B cell (primary cell): ENCODE results near the gene PDHA1. TPM values are rescaled to one million over a fixed set of nuclear protein-coding genes. Genes with fewer than 3 reads are reported as not detected.
A peak's percentile ranks its signal among the peaks of the same experiment; 100 is the strongest.

Experiments
- ATAC-seq: fragments of 200-7000 bp; cut with Tn5 transposase; one replicate; pipeline ENCODE4 v1.10.0; 2021; ENCODE audit warnings: low read depth, mild to moderate bottlenecking, moderate number of reproducible peaks, moderate library complexity
- CTCF ChIA-PET: fragments of 350-600 bp; sonication (Branson Sonifier 250); formaldehyde crosslinking; loops from one replicate; lab custom pipeline; 2021; ENCODE audit warnings: antibody characterized with exemption, inconsistent platforms; lab: Charles Lee
- POLR2A ChIA-PET: fragments of 350-600 bp; sonication (Branson Sonifier 250); formaldehyde crosslinking; loops from one replicate; lab custom pipeline; 2021; ENCODE audit warnings: antibody characterized with exemption; lab: Charles Lee
- DNase-seq: peaks from one replicate; pipeline ENCODE4 v3.0.0; 2013
- H2AFZ ChIP-seq: 2 replicates; pipeline ENCODE4 v1.6.1; 2012; ENCODE audit warnings: mild to moderate bottlenecking, low read depth, low read length; ENCODE audit not compliant: insufficient read depth, poor library complexity, severe bottlenecking
- H3K27ac ChIP-seq, 2 donors: 1 replicate in 1 of 2; 2 replicates in 1 of 2; pipeline ENCODE4 v1.5.1; 2012 to 2013; ENCODE audit warnings: low read length in 2 of 2, mild to moderate bottlenecking in 2 of 2, moderate library complexity in 1 of 2
- H3K27me3 ChIP-seq, 4 experiments: fragments of 200-600 bp in 1 of 4; sonication (generic) in 1 of 4; replicated peaks in 1 of 4; 1 replicate in 2 of 4; 2 replicates in 2 of 4; pipeline versions ENCODE4 v1.6.1 to v1.7.0; 2013 to 2016; ENCODE audit warnings: low read length in 3 of 4, mild to moderate bottlenecking in 2 of 4, mixed read lengths in 1 of 4, moderate library complexity in 1 of 4; ENCODE audit not compliant: insufficient read depth in 4 of 4, control insufficient read depth in 3 of 4; ENCODE audit errors: control extremely low read depth in 1 of 4
- H3K36me3 ChIP-seq, 2 experiments: replicated peaks in 1 of 2; 1 replicate in 1 of 2; 2 replicates in 1 of 2; pipeline versions ENCODE4 v1.6.1 to v1.7.1; 2013; ENCODE audit warnings: low read length in 1 of 2; ENCODE audit not compliant: insufficient read depth in 2 of 2, control insufficient read depth in 1 of 2; ENCODE audit errors: control extremely low read depth in 1 of 2, extremely low read depth in 1 of 2
- H3K4me1 ChIP-seq, 2 donors: fragments of 200-600 bp in 1 of 2; sonication (generic) in 1 of 2; 1 replicate in 1 of 2; 2 replicates in 1 of 2; pipeline versions ENCODE4 v1.5.1 to v1.6.1; 2013 to 2017; ENCODE audit warnings: low read length in 2 of 2; ENCODE audit not compliant: control insufficient read depth in 2 of 2, insufficient read depth in 2 of 2
- H3K4me2 ChIP-seq: replicated peaks from 2 replicates; pipeline ENCODE3; 2012; ENCODE audit warnings: mild to moderate bottlenecking, low read depth, low read length; ENCODE audit not compliant: poor library complexity, severe bottlenecking
- H3K4me3 ChIP-seq, 5 experiments: fragments of 200-600 bp in 1 of 5; sonication (generic) in 1 of 5; 1 replicate in 3 of 5; 2 replicates in 2 of 5; pipeline versions ENCODE4 v1.5.1 to v1.7.0; 2011 to 2016; ENCODE audit warnings: low read length in 4 of 5, mild to moderate bottlenecking in 4 of 5, low read depth in 2 of 5, control low read depth in 1 of 5, moderate library complexity in 1 of 5; ENCODE audit not compliant: insufficient read depth in 1 of 5; ENCODE audit errors: control extremely low read depth in 1 of 5, extremely low read depth in 1 of 5
- H3K79me2 ChIP-seq: fragments of 200-600 bp; sonication (generic); one replicate; pipeline ENCODE4 v1.6.0; 2016; ENCODE audit warnings: low read length; ENCODE audit not compliant: control insufficient read depth, insufficient read depth
- H3K9ac ChIP-seq: fragments of 200-600 bp; sonication (generic); 2 replicates; pipeline ENCODE4 v1.6.1; 2017; ENCODE audit warnings: mild to moderate bottlenecking, low read length, moderate library complexity
- H3K9me3 ChIP-seq, 3 donors: one replicate each; pipeline versions ENCODE4 v1.6.1 to v1.7.1; 2013; ENCODE audit warnings: low read length in 2 of 3; ENCODE audit not compliant: control insufficient read depth in 2 of 3, insufficient read depth in 1 of 3; ENCODE audit errors: control extremely low read depth in 1 of 3
- H4K20me1 ChIP-seq: 2 replicates; pipeline ENCODE4 v1.6.0; 2012; ENCODE audit warnings: mild to moderate bottlenecking, low read length; ENCODE audit not compliant: insufficient read depth, control insufficient read depth, poor library complexity, severe bottlenecking
- H3K27ac Mint-ChIP-seq: one replicate; pipeline ENCODE4 v1.8.0; 2021; ENCODE audit warnings: mixed read lengths
- H3K27me3 Mint-ChIP-seq: one replicate; pipeline ENCODE4 v1.8.0; 2021; ENCODE audit warnings: mixed read lengths
- H3K4me1 Mint-ChIP-seq: one replicate; pipeline ENCODE4 v1.8.0; 2021; ENCODE audit warnings: mixed read lengths
- H3K4me3 Mint-ChIP-seq: one replicate; pipeline ENCODE4 v1.8.0; 2021; ENCODE audit warnings: mixed read lengths
- H3K9me3 Mint-ChIP-seq: one replicate; pipeline ENCODE4 v1.8.0; 2022; ENCODE audit warnings: mixed read lengths; ENCODE audit not compliant: insufficient read depth
- EZH2 ChIP-seq: IDR thresholded peaks from 2 replicates; pipeline ENCODE4 v1.6.1; 2012; ENCODE audit warnings: borderline replicate concordance, low read depth, mild to moderate bottlenecking, moderate library complexity, low read length; ENCODE audit not compliant: insufficient read depth, poor library complexity, severe bottlenecking
- WGBS: methylation state at CpG from one replicate; pipeline ENCODE4 v1.1.5; 2013; ENCODE audit warnings: missing lambda C conversion rate; ENCODE audit not compliant: insufficient coverage; 5-methylcytosine and 5-hydroxymethylcytosine counted together
- intact Hi-C: fragments of 100-400 bp; cut with micrococcal nuclease; formaldehyde crosslinking; loops from one replicate; pipeline ENCODE4 v1.10.0; 2022
- polyA plus RNA-seq: library from polyadenylated mRNA; depleted of rRNA; stranded (reverse); fragments of >200 nt; gene quantifications from 2 replicates; pipeline ENCODE4 v1.2.3, GENCODE V29; 2012
- total RNA-seq, 2 donors: library from RNA; stranded (reverse); fragments of 120-200 nt in 1 of 2; gene quantifications; 1 replicate in 1 of 2; 2 replicates in 1 of 2; pipeline versions ENCODE4 v1.2.3 to v1.2.4, GENCODE V29; 2013 to 2022
- TF ChIP-seq, protein P1 (sequence below): fragments of 200-600 bp; IDR thresholded peaks from one replicate; pipeline ENCODE4 v1.8.0; 2022; ENCODE audit warnings: antibody characterized with exemption, mild to moderate bottlenecking

PDHA1 gene
- total and polyA plus RNA-seq, 2 donors (not counting 1 experiment from before 2014, with no cell fraction given), result 82.4 to 106 TPM

DNA sequence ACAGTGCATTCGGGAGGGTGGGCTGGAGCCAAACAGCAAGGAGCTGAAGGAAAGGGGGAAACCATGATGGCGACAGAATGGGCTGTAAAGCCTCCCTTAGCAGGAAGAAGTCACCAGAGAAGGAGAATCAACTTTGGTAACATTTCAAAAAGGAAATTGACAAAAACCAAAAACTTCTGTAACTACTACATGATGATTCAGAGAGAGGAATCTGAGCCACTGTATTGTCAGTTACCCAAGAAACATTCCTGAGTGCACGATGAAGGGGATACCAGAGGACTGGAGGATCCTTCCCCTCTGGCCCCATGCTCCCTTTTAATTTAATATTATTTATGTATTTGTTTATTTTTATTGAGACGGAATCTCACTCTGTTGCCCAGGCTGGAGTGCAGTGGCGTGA, 26.3 kb downstream of the PDHA1 start:
- Mint-ChIP-seq H3K27ac (no peak overlapping the region), H3K27me3 (no peaks in the 10 kb centered on the region)
- no peak for ATAC-seq

DNA sequence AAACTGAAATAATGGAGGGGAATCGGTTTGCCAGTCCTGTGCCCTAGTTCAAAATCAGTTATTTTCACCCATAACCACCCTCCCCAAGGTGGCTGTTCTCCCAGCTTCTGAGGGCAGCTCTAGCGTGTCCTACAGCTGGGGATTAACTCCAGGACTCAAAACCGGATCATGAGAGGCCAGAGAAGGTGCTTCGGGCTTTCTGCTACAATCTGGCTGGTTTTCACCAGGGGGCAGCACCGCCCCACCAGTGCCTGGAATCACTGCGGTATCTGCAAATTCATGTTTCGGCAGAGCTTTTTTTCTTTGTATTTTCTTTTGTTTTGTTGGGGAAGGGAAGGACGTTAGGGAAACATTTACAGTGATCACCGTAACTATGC, 28.4 kb downstream of the PDHA1 start:
- Histone ChIP-seq H3K27me3 (no peaks in the 10 kb centered on the region), H3K27ac (no peak overlapping the region), H3K4me3 (peak overlapping the region; percentile 39 to 63 (median 49)), H3K4me1 (peaks cover 0 to 5% of the 10 kb centered on the region in 2 donors), H3K9ac (peak overlapping the region; percentile 62), H3K79me2 (no peaks in the 10 kb centered on the region), H4K20me1 (no peaks in the 10 kb centered on the region), H3K4me2 (peak overlapping the region; percentile 83), H3K36me3 (no peaks in the 10 kb centered on the region), H3K9me3 (no peaks in the 10 kb centered on the region), H2AFZ (peak overlapping the region; percentile 77)
- POLR2A ChIA-PET, result no interaction called here
- CTCF ChIA-PET, result interaction anchor here (0.6 to 2.0 kb wide), 9 partner anchors 10 to 696 kb away, joined by 3 to 7 read pairs (median 4); no protein-coding TSS in a partner anchor
- ATAC-seq (peak; percentile 64), DNase-seq (peak; percentile 66)
- intact Hi-C loops, result loop anchor here (1.0 to 5.0 kb wide), 2 partner anchors 520 to 695 kb away; no protein-coding TSS in a partner anchor
- TF ChIP-seq, protein P1, sequence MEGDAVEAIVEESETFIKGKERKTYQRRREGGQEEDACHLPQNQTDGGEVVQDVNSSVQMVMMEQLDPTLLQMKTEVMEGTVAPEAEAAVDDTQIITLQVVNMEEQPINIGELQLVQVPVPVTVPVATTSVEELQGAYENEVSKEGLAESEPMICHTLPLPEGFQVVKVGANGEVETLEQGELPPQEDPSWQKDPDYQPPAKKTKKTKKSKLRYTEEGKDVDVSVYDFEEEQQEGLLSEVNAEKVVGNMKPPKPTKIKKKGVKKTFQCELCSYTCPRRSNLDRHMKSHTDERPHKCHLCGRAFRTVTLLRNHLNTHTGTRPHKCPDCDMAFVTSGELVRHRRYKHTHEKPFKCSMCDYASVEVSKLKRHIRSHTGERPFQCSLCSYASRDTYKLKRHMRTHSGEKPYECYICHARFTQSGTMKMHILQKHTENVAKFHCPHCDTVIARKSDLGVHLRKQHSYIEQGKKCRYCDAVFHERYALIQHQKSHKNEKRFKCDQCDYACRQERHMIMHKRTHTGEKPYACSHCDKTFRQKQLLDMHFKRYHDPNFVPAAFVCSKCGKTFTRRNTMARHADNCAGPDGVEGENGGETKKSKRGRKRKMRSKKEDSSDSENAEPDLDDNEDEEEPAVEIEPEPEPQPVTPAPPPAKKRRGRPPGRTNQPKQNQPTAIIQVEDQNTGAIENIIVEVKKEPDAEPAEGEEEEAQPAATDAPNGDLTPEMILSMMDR, result peak; percentile 74
- no peak for TF ChIP-seq EZH2
- Mint-ChIP-seq H3K4me1 (peaks cover 5% of the 10 kb centered on the region), H3K9me3 (no peaks in the 10 kb centered on the region), H3K27me3 (no peaks in the 10 kb centered on the region), H3K4me3 (peak overlapping the region; percentile 88), H3K27ac (no peak overlapping the region)
- 3% methylated on average over 5 of the region's 9 CpGs for WGBS

More for the DNA sequence above, 26.3 kb downstream of the PDHA1 start:
- no peak overlapping the region for H2AFZ ChIP-seq
- no peaks in the 10 kb centered on the region for H3K9me3 ChIP-seq
- DNase-seq, result no peak
- no CpG with 5 or more reads among the region's 5 CpGs for WGBS
- Mint-ChIP-seq H3K9me3 (peaks cover 5% of the 10 kb centered on the region), H3K4me1 (peaks cover 5% of the 10 kb centered on the region), H3K4me3 (no peak overlapping the region)
- POLR2A ChIA-PET, result no interaction called here
- CTCF ChIA-PET, result no interaction called here
- intact Hi-C loops, result loop anchor here (5.0 kb wide), 1 partner anchor 522 kb away; no protein-coding TSS in a partner anchor
- H3K27ac ChIP-seq, result no peak overlapping the region
- H3K4me3 ChIP-seq, result no peak overlapping the region
- no peak overlapping the region for H3K9ac ChIP-seq
- TF ChIP-seq, protein P1, result no peak
- TF ChIP-seq EZH2, result no peak
- H3K4me2 ChIP-seq, result no peak overlapping the region
- H3K27me3 ChIP-seq, result no peaks in the 10 kb centered on the region
- H3K4me1 ChIP-seq, result peaks cover 0 to 5% of the 10 kb centered on the region in 2 donors
- no peaks in the 10 kb centered on the region for H3K36me3 ChIP-seq
- no peaks in the 10 kb centered on the region for H4K20me1 ChIP-seq
- no peaks in the 10 kb centered on the region for H3K79me2 ChIP-seq
